GM19438 (cell line): ENCODE data around the gene C14orf119.

Experiments used
- ATAC-seq: cut with Tn5 transposase; IDR thresholded peaks from one replicate; pipeline ENCODE4 v1.9.1; 2021; ENCODE audit warnings: low read depth; ENCODE audit not compliant: unreplicated experiment

Gene C14orf119

DNA sequence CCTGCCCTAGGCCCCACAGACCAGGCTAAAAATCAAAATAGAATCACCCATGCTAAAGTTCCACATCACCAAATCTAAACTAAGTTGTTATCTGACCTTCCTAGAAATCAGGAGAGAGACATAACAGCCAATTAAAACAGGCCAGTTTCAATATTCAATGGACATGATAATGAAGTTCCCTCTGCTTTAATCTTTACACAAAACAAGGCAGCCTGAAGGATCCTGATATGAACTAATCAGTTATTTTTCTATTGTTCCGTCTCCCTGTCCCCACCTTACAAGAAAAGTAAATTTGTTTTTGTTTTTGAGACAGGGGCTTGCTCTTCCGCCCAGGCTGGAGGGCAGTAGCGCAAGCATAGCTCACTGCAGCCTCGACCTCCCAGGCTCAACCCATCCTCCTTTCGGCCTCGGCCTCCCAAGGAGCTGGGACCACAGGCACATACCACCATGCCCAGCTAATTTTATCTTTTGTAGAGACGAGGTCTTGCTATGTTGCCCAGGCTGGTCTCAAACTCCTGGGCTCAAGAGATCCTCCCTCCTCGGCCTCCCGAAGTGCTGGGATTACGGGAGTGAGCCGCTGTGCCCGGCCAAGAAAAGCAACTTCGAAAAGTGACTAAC, 29.1 kb downstream of the C14orf119 start:
- no peak for ATAC-seq

DNA sequence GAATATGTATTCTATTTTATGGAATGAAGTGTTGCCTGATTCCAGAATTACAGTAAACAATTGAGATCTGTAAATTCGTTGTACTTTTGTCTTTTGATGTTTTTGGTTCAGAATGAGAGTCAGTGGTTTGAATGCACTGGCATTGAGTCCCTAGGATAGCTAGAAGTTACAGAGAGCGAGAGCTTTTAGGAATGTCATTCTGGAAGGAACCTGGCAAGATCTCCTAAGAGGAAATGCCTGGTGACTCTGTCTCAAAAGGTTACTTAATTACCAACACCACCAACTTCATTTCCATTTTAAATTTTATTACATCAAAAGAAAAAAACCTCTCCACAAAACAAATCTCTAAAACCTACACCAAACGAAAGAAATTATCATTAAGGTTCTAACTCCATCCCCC, 29.7 kb downstream of the C14orf119 start:
- ATAC-seq = no peak

GRCh38 chr14:23125933-23126524, 30.7 kb downstream of the C14orf119 start:
- ATAC-seq = no peak

DNA sequence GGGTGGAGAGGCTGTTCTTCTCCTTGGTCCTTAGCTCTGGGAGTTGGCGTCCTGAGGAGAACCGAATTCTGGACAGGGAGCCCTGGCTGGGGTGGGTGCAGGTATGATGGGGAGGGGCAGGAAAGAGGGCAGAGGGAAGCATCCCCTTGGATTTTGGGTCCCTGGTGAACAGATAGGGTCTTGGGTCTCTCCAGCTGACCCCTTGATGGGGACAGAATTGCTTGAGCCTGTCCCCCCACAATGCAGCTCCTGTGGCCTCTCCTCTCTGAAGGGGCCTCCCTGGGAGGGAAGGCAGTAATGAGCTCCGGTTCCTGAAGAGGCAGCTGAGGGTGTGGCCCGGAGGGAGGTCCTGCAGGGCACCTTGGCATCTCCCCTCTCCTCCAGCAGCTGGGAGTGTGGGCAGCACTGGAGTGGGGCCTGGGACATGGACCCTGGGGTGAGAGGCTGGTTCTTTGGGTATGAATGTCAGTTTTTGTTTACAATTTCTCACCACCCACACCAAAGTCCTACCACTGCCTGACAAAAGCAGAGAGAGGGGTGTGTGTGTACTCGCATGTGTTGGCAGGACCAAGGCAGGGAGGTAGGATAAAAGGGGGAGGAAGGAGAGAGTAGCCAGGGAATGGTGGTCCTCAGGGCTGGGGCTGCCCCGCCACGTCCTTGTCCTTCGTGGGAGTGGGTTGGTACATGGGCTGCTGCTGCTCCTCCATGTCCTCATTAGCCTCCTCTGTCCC, 31.4 kb downstream of the C14orf119 start:
- no peak for ATAC-seq

GRCh38 chr14:23127861-23128260, 32.6 kb downstream of the C14orf119 start:
- ATAC-seq = no peak

GRCh38 chr14:23128969-23129758, 33.9 kb downstream of the C14orf119 start:
- no peak for ATAC-seq

GRCh38 chr14:23129759-23130316, 34.5 kb downstream of the C14orf119 start:
- ATAC-seq = no peak

DNA sequence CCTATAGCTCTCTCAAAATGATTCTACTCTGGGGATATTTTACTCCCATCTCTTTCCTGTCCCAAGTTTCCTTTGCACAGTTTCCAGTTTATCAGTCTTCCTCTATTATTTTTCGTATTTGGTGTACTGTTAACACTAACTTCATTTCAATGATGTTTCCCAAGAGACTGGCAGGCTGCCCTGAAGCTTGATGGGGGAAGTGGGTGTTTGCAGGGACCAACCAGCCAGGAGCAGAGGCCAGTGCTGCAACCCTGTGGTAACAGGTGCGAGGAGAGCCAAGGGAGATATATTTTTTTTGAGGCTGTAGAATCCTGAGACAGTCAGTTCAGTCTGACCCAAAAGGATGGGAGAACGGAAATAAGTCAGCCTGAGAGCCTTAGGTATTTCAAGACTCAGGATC, 35.6 kb downstream of the C14orf119 start:
- no peak for ATAC-seq

GRCh38 chr14:23131482-23131881, 36.2 kb downstream of the C14orf119 start:
- ATAC-seq = no peak

DNA sequence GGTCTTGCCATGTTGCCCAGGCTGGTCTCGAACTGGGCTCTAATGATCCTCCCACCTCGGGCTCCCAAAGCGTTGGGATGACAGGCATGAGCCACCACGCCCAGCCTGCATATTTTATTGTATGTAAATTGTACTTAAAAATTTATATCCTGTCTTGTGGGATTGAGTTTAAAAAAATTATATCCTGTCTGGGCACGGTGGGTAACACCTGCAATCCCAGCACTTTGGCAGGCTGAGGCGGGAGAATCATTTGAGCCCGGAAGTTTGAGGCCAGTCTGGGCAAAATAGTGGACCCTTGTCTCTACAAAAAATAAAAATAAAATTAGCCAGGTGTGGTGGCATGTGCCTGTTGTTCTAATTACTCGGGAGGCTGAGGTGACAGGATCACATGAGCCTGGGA, 37.7 kb downstream of the C14orf119 start:
- ATAC-seq = no peak

GRCh38 chr14:23136566-23137133, 41.3 kb downstream of the C14orf119 start:
- no peak for ATAC-seq

- no peak for ATAC-seq
Observed at GRCh38 chr14:23137192-23137812, 42.0 kb downstream of the C14orf119 start.

DNA sequence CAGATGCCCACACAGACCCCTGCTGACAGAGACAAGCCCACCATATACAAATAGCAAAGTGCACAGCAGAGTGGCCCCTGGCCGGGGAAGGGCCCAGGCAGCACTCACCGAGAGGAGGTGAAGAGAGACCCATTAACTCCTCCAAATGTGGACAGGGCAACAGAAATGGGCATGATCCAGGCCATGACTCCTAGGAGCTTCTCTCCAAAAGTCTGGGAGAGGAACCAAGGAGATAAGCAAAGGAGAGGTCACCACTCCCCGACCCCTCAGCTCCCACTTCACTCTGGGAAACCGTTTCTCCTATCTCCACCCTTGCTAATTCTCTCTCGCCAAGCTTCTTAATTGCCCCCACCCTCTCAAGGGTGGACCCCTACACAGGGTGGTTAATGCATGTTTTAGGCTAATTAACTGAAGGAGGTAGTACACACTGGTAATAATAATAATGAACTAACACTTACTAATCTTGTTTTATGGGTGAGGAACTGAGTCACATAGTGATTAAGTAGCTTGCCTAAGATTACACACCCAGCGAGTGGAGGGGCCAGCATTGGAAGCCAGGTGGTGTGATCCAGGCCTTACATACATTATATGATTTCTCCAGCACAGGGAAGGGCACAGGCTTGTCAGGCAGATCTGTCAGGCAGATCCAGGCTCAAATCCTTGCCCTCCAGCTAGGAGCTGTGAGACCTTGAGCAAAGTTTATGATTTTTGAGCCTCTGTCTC, 42.7 kb downstream of the C14orf119 start:
- no peak for ATAC-seq

DNA sequence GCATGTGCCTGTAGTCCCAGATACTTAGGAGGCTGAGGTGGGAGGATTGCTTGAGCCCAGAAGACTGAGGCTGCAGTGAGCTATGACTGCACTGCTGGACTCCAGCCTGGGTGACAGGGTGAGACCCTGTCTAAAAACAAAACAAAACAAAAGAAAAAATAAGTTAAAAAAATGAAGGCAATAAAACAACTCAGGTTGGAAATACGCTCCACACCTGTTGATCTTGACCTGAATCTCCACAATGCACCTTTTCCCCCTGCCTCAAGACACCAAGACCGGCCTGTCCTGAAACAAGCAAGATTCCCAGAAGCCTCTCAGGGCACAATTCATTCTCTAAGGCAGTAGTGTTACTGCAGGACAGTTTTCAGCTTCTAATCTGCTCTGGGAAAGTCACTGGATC, 44.6 kb downstream of the C14orf119 start:
- ATAC-seq = no peak

DNA sequence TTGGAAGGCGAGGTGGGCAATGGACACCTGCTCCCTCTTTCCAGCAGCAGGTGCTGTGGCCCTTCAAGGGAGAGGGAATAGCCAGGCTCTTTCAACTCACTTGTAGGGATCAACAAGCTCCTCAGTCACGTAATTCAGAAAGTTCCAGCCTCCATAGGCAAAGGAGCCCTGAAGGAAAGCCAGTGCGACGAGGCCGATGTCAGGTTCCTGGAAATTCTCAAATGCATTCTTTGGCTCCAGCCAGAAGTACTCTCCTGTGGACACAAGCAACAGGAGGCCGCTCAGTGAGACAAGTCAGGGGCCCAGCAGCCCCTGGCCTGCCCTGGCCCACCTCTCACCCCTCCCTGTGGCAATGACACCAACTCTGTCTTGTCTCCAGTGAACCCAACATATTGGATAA, 45.1 kb downstream of the C14orf119 start:
- no peak for ATAC-seq

DNA sequence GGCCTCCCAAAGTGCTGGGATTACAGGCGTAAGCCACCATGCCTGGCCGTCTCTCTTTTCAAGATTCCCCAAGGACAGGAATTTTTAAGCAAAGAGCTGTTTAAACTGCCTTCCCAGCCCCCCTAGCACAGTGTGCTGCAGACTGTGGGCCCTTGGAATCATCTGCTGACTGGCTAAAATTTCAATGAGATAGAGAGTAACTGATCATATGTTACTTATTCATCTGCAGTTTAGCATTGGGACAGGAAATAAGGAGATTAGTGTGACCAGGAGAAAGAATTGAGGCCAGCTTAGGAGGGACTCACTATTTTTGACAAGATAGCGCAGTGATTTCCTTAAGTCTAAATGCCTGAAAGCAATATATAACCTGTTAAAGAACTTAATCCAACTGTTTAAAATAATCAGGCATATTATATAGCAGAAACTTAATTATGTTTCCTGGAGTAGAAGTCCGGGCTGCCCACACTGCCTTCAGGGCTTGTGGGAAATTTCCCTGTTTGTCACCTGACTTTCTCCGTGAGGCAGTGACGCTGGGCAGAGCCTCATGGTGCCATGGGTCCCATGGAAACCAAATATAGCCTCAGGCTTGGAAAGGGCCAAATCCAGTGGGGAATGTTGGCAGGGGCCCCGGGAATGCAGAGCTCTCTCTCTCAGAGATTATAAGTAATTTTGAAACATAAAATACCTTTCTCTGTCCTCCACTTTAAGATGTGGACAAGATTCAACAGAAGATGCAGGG, 46.6 kb downstream of the C14orf119 start:
- no peak for ATAC-seq

DNA sequence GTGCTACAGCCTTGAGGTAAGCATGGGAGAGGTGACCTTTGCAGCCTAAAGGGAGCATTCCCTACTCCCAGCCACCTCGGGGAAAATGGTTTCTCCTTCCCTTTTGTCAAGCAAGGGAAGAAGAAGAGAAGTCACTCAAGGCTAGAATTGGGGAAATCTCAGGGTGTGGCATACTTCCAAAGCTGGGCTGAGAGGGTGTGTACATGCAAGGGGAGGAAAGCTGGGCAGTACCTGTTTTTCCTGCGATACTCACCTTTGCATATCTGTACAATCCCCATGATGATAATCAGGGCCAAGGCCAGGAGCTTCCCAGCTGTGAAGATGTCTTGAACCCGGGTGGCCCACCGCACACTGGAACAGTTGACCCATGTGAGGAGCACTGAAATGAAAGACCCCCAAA, 47.5 kb downstream of the C14orf119 start:
- no peak for ATAC-seq

DNA sequence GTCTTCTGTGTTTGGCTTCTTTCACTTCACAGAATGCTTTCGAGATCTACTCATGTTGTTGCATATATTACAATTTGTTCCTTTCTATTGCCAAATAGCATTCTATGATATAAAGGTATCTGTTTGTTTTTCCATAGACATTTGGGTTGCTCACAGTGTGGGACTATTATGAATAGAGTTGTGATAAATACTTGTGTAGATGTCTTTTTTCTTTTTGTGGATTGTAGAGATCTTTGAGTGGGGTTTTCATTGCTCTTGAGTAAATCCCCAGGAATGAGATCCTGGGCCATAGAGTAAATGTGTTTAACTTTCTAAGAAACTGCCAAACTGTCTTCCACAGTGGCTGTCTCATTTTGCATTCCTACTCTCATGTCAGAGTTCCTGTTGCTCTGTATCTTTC, 48.6 kb downstream of the C14orf119 start:
- no peak for ATAC-seq

- no peak for ATAC-seq
Observed at GRCh38 chr14:23145794-23146350, 50.6 kb downstream of the C14orf119 start.
